DMS 273 (cell line): ENCODE measurements around the gene ST6GAL1.
"Not testable (repeated sequence)": the region's sequence is repeated elsewhere in the genome, so short reads cannot be mapped to it uniquely, and the experiment has no call there.

Source experiments
- DNase-seq: peaks from one replicate; lab custom pipeline; 2025; ENCODE audit not compliant: unreplicated experiment; lab: John Stamatoyannopoulos, UW

ST6GAL1 gene

DNA sequence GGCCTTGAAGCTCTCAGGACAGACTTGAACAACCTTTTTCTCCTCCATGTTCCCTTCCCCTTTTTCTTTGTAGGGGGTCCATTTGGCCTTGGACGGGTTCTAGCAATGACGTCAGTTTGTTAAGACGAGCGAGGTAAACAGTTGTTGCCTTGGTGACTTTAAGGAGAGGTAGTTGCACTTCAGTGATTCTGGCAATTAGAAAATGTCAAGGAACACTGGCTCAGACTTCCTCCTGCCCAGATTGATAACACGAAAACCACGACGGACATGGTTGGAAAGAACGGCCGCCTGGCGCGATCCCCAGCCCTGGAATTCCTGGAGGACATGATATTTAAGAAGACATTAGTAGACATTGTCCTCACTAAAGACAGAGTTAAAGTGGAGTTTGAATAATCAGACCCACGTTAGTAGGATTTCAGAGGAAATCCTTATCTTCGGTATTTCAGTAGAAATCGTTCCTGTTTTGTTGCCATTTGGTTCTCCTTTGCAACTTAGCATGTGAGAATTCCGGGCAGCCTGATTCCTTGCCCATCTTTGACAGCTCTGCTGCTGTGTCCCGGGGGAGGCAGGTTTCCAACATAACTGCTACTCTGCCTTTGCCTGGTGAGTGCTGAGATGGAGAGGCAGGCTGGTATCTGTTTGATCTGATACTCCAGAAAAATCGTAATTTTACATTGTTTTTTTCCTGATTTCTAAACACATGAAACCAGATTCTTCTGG is 87.3 kb downstream of the ST6GAL1 start:
- no peak for DNase-seq

DNA sequence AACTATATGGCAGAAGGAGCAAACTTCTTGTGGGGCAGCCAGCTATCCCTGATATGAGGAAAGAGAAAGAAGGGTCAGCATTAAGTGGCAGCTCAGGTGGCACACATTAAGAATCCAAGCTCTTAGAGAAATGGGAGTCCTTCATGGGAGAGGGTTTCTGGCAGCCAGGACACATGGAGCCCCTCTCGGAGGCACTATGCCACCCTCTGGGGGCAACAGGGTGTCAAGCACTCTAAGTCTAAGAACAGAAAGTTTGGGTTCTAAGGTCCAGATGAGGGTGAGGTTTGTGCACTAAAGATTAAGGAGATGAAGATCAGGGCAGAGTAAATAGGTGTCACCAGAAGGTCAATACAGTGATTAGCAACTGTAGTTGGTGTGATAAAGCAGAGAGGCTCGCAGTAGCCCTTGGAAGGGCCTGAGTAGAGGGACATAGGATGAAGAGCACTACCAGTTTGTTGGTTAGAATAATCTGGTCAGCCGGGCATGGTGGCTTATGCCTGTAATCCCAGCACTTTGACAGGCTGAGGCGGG is 89.3 kb downstream of the ST6GAL1 start:
- DNase-seq, result peak; percentile 35

DNA sequence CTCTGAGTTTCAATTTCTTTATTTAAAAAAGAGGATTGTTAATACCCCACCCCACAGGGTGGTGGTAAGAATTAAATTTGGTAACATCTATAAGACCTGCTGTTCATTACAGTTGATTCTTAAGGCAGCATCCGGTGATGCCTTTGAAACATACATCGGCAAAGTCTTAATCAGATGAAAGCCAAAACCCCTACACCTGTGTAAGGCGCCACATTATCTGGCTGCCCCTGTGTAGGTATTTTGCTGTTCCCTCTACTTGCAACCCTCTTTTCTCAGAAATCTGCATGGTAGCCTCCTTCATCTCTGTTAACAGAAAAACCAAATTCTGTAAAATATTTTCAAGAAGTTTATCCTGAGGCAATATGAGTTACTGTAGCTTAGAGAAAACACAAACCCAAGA is 90.0 kb downstream of the ST6GAL1 start:
- no peak for DNase-seq

DNA sequence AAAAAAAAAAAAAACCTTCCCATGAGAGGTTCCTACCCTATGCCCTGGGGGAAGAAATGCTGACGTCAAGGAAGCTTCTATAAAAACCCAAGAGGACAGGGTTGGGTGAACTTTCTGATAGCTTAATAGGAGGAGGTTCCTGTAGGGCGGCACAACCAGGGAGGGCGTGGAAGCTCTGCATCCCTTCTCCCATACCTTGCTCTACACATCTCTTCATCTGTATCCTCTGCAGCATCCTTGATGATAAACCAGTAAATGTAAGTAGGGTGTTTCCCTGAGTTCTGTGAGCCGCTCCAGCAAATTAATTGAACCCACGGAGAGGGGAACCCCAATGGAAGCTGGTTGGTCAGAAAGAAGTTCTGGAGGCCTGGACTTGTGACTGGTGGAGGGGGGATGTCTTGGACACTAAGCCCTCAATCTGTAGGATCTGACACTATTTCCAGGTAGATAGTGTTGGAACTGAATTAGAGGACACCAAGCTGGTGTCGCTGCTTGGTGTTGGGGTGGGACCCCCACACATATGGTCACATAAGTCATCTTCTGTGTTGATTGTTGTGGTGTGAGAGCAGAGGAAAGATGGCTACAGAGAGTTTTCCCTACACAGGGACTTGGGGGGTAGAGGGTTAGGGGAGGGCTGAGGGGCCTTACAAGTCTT is 91.5 kb downstream of the ST6GAL1 start:
- no peak for DNase-seq

DNA sequence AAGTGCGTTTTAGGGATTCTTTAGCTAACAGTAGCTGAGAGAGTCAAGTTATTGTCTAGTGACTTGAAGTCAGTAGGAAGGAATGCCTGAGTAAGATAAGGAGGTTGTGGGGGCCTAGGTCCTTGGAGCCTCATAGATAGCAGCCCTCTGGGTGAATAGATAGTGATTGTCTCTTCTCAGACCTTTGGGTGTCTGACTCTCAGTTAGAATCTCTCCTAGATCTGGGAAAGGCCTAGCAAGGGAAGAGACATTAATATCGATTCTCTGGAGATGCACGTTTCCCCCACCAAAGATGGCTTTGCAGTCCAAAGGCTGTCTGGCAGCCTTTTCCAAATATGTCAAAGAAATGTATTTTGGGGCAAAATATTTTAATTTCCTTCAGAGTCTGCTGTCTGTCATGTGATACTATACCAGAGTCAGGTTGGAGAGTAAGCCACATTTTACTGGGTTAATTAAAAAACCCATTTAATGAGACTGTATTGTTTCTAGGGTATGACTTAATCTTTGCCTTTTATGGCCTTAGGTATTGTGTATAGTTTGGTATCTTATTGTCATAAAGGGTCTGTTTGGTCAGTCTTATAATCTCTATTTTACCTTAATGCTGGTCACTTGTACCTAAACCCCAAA is 92.2 kb downstream of the ST6GAL1 start:
- DNase-seq, result no peak

DNA sequence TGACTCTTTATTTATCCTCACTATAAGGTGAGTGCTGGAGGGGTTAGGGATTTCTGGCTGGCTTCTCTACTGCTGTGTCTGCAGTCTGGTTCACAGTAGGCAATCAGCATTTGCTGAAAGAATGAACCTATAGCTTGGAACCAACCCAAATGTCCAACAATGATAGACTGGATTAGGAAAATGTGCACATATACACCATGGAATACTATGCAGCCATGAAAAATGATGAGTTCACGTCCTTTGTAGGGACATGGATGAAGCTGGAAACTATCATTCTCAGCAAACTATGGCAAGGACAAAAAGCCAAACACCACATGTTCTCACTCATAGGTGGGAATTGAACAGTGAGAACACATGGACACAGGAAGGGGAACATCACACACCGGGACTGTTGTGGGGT is 93.0 kb downstream of the ST6GAL1 start:
- DNase-seq, result not testable (repeated sequence)

DNA sequence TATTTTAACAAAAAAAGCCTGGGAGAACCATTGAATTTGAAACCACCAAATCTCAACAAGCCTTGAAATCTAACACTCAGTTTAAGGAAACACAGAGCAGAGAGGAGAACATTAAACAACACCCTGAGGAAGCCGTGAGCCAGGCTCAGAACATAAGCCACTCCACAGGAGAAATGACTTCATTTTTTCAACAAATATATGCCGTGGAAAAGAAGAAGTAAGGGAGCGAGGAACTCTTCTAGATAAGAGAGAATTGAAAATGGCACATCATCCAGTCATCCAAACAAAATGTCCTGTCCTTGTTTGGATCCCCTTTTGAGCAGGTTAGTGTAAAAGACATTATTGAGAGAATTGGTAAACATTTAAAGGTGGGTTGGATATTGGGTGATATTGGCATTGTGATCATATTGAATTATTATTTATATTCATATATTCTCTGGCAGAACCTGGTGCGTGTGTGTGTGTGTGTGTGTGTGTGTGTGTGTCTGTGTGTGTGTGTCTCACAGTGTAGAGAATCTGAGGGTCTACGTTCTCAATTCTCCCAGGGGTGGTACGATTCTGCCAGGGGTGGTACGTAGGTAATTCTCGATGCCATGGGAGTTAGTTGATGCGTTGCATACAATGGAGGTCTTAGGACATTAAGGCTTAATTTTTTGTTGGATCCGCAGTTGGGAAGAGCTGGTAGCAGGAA is 94.4 kb downstream of the ST6GAL1 start:
- DNase-seq, result no peak

DNA sequence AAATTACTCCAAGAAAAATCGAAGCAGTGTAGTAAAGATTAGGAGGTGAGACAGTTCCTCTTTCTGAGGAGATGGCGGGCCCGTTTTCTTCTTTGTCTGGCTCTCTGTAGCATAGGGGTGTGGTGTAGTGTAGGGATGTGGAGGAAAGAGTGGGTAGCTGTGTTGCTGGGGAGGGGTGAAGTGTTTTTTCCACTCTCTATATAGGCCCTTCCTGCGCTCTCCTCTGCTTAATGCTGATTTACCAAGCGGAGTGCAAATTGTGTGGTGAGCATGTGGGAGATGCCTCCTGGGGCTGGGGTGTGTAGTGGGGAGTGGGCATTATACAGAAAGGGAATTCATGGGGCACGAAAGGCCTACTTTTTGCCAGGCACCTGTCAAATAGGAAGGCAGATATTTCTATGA is 94.9 kb downstream of the ST6GAL1 start:
- DNase-seq, result no peak

DNA sequence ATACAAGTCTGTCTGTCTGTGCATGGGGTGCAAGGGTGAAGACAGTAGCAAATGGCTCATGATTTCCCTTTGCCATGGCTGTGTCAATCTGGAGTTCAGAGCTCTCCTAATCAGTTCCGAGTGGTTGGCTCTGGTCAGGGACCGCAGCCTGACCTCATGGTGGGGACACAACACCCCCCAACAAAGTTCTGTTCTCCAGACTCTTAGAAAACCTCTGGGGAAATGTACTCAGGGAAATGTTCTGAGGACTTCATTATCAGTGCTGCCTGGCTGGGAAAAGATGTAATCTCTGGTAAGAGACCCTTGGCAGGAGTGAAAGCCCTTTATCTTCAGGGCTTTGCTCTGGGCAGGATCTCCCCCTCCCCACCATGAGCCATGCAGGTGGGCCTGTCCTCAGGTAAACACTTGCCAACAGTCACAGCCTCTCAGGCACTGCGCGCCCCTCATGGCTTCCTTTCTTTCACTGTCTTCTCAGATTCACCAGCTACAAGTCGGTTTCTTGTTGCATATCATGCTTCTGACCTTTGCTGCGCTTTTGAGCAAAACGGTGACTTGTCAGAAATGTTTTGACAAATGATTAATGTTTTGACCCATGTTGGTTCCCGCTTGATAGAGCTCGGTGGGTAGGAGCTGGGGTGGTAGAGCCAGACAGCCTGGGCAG is 95.5 kb downstream of the ST6GAL1 start:
- no peak for DNase-seq

DNA sequence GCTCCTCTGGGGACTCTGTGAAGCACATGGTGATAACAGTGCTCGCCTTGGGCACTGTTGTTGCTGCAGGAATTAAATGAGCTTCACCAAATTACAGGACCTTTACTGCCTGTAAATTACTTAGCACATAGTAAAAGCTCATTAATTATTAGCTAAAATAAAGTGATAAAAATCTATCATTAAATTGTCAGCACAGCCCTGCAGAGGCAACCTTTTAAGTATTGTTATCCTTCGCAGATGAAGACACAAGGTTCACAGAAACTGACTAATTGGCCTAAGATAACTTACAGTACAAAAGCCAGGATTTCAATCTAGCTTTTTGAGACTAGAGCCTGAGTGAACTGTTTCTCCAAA is 96.0 kb downstream of the ST6GAL1 start:
- DNase-seq, result no peak

DNA sequence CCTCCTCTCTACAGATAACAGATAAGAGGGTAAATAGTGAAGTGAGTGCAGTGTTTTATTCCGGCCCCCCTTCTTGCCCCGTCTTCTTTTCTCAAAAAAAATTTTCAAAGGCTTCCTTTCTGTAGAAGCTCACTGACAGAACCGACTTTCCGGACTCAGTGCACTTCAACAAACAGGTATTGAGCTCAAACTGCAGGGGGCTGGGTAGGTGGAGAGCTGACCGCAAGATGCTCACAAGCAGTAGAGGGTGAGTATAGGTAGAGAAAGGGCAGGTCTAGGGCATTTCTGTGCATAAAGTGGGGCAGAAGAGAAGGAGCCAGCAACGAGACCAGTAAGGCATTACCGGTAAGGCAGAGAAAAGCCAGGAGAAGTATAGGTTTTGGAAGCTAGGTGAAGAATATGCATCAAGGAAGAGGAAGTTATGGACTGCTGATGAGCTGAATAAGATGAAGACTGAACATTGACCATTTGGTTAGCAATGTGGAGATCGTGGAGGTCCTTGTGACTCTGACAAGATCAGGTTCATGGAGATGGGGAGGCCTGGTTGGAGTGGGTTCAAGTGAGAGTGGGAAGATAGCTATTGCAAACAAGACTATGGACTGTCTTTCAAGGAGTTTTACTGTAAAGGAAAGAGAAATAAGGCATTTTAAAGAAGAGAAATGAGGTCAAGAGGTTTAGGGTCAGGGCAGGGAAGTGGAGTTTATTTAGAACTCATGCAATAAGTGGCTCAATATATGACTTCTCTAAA is 97.4 kb downstream of the ST6GAL1 start:
- DNase-seq, result no peak

DNA sequence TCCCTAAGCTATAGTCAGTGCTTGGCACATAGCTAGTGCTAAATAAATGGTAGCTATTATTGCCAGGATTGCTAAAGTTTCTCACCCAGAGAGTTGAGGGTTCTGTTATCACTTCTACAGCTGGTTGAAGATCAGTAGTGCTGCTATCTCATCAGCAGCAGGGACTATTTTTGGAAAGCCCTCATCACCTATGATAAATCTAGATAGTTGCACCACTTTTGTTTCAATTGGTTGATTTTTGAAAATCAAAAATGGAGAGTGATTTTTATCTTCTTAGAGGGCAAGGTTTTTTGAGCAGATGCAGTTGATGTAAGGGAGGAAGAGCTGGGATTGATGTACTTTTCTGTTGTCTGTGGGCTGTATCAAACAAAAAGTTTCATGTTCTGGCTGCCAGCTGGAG is 101.6 kb downstream of the ST6GAL1 start:
- no peak for DNase-seq

DNA sequence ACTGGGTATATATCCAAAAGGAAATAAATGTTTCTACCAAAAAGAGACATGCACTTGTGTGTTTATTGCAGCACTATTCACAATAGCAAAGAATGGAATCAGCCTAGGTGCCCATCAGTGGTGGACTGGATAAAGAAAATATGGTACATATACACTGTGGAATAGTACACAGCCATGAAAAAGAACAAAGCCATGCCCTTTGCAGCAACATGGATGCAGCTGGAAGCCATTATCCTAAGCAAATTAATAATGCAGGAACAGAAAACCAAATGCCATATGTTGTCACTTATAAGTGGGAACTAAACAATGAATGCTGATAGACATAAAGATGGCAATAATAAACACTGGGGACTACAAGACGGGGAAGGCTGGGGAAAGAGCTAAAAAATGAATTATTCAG is 106.1 kb downstream of the ST6GAL1 start:
- no peak for DNase-seq

DNA sequence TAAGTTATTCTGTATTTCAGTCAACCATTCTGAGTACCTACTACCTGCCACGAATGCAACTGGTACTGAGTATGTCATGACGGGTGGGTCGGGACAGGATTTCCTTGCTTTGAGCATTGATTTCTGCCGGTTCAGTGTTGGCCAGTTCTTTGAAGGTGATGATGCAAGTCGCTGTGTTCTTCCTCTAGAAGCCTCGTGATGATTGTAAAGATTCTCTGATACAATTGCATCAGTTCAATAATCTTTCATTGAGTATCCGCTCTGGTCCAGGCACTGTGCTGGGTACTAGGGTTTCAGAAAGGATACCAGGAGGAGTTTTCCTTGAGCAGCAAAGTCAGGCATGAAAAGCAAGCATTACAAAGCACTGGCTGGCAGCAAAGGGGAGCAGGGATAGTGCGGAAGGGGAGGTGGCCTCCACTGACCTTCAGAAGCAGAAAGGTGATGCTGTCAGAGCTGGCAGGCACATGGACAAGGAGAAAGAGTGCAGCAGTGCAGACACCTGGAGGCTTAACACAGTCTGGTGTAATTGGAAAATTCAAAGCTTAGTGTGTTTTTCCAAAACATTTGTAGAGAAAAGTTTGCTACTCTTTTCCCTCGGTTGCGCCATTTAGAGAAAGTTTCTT is 108.9 kb downstream of the ST6GAL1 start:
- DNase-seq, result no peak

DNA sequence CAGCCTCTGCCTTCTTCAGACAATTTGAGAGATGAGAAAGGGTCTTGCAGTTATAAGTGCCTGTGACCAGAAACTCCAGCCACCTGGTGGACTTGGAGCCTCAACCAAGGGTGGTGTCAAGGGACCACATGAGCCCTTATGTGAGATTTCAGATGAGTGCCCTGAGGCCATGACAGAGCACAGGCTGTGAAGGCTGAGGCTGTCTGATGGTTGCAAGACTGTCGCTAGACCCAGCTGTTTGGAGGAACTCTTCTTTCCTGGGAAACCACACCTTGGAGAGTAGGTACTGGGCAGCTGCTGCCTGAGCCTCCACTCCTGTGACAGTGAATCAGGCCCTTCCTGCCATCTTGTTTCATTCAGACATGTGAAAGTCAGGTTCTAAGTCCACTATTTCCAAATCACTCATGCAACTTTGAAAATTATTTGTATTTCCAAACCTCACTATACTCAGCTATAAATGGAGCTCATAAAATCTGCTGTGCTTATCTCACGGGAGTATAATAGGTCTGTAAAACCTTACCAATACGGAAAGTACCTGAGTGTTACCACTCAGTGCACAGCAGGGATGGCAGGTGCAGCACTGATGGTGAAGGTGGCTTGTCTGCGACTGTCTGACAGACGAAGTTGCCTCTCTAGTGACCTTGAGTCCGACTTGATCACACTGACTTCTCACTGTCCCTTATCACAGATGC is 109.5 kb downstream of the ST6GAL1 start:
- DNase-seq, result no peak

DNA sequence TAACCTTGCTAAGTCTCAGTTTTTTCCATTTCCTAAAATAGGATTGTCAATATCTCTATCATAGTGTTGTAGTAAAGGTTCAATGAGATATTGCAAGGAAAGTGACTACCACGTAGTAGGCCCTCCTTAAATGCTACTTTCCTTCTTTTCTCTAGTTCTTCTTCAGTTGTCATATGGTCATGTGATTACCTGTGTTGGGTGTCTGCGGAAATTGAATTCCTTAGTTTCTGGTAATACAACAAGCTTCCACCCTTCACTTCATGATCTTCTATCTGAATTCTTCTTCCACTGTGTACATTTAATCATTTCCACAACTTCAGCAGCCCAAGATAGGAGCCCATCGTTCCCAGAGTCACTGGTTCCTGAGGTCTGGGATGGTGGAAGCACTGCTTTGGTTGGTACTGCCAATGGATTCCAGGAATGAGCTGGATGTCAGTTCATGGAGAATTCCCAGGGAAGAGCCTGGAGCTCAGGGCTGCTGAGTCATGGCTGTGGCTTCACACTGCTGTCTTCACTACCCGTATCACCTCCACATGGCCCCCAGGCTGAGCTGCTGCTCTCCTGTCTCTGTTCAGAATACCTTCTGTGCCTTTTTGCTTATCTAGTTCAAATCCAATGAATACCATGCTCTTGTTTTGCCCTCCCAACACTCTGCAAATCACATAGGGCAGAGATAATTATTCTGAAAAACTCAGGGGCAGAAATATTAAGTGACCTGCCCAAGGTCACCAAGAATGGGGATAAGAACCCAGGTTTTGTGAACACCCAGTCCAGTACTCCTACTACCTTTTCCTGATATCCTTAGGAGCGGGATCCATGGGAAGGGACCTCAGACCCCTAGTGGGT is 110.4 kb downstream of the ST6GAL1 start:
- no peak for DNase-seq

DNA sequence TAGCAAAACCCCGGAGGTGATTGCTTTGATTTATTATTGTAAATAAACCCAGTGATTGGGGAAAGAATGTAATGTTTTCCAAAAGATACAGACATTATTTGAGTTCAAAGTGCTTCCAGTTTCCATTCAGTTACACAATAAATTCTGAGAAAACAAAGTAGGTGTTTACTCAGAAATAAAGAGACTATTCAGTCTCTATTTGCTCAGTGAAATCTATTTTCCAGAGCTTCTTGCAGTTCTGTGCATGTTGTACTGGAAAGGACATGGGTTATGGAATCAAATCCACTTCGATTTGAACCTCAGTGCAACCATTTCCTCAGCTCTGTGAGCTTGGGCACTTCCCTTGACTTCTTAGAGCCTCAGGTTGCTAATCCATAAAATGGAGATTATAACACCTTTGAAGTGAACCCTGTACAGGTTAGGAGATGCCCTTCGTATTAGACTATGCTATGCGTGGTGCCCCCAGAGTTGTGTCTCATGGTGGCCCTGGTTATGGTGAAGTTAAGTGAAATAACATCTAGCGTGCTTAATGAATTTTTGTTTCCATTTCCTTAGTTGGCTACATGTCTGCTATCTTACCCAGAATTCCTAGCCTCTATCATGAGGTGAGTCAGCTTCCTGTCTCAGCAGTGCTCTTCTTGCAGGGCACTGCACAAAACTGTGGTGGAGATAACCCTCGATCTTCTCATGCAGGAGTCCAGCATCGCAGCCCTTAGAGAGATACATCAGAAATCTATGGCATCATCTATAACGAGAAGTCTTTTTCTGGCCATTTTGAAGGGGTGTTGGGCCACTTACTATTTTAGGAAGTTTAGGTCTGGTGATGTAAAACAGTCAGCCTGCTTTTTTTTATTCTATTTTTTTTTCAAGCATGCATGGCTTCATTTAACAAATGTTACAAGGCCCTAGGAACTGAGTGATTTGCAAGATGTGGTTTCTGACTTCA is 111.3 kb downstream of the ST6GAL1 start:
- no peak for DNase-seq
